Effector CD8-positive, alpha-beta T cell (primary cell): ENCODE data around the gene GPRASP3.
A peak's percentile ranks its signal among the peaks of the same experiment; 100 is the strongest.
"Not testable (repeated sequence)": the region's sequence is repeated elsewhere in the genome, so short reads cannot be mapped to it uniquely, and the experiment has no call there.

Experiments used
- DNase-seq: peaks from one replicate; lab custom pipeline; 2025; lab: John Stamatoyannopoulos, UW
- total RNA-seq, 4 experiments: gene quantifications; one replicate each; lab custom pipeline; 2026; lab: John Stamatoyannopoulos, UW

The GPRASP3 gene
- 0 to 0.09 (median 0) reads per million in 4 experiments for total RNA-seq

- DNase-seq = peak; percentile 45
Measured at GRCh38 chrX:102720237-102721168, at the start of gene GPRASP3. GPRASP3 (plus strand) TSS chrX:102720743; CDS start chrX:102748996, 28,253 bp downstream.

- no peak for DNase-seq
Measured at GRCh38 chrX:102672856-102673255, 47.7 kb upstream of the GPRASP3 start.

DNA sequence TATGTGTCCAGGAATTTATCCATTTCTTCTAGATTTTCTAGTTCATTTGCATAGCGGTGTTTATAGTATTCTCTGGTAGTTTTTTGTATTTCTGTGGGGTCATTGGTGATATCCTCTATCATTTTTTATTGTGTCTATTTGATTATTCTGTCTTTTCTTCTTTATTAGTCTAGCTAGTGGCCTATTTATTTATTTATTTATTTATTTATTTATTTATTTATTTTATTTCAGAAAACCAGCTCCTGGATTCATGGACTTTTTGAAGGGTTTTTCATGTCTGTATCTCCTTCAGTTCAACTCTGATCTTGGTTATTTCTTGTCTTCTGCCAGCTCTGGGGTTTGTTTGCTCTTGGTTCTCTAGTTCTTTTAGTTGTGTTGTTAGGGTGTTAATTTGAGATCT lies 43.1 kb upstream of the GPRASP3 start:
- not testable (repeated sequence) for DNase-seq

GRCh38 chrX:102684772-102685520 lies 35.6 kb upstream of the GPRASP3 start:
- no peak for DNase-seq

GRCh38 chrX:102694749-102695148 lies 25.8 kb upstream of the GPRASP3 start:
- no peak for DNase-seq

DNA sequence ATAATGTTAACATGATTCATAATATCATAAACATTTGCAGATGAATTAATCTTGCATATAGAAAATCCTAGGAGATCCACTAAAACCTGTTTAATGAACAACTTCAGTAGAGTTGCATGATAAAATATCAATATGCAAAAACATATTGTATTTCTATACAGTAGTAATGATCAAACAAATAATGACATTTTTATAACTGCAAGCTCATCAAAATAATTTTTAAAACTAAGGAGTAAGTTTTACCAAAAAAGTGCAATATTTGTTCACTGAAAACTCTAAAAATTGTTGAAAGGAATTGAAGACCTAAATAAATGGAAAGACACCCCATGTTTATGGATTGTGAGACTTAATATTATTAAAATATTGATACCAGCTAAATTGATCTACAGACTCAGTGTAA lies 24.2 kb upstream of the GPRASP3 start:
- no peak for DNase-seq

DNA sequence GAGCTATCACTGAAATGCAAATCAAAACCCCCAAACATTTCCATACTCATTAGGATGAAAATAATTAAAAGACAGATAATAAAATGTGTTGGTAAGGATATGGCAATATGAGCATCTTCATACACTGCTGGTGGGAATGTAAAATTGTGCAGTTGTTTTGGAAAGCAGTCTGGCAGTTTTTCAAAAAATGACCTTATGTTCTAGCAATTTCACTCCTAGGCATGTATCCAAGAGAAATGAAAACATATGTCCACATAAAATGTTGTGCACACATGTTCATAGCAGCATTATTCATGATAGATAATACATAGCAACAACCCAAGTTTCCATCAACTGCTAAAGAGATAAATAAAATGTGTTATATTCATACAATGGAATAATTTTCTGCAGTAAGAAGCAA lies 23.0 kb upstream of the GPRASP3 start:
- DNase-seq = no peak

- no peak for DNase-seq
Measured at GRCh38 chrX:102708900-102709299, 11.6 kb upstream of the GPRASP3 start.

DNA sequence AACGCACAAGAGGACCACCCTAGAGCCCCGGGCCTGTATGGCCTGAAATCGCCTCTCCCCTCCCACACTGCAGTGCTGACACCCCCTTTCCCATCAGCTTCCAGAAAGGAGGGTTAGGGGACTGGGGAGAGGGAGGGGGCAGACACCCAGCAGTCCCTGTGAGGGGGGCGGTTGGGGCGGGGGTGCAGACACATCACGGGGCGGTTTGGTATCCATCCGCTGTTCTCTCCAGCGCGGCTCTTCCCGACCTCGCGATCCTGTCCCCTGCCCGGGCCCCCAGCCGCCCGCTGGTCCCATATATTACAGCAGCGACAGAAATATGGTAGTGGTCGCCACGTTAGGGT lies 8.7 kb upstream of the GPRASP3 start:
- DNase-seq = no peak

DNA sequence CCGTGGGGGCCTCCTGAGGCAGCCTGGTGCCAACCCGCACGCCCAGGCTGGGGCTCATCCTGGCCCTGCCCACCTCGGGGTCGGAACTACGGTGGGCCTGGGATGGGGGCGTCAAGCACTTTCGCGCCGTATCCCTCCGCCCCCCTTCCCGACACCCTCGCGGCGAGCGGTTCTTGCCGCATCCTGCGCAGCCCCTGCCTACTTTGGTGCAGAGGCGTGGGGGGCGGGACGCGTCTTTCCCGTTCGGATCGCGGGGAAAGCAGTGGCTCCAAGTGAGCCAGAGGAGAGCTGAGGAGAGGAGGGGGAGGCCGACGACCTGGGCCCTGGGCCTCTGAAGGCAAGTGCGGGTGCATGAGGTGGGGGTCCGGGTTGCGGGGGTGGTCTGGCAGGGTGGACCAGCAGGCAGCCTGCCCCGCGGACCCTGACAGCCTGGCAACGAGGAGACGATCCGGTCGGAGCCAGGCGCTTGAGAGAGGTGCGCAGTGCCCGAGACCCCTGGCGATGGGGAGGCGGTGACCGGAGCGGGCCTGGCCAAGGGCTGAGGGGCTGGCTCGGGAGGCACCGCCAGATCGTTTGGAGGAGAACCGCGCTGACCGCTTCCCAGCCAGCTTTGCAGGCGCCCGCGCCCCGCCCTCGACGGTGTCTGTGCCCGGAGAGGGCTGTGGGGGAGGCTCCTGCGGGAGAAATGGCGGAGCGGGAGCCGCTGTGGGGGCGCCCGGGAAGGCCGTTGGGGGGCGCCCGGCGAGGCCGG lies 8.2 kb upstream of the GPRASP3 start, which contains the start of gene GPRASP2:
TSS of gene GPRASP2 (plus strand) at position 233 of the 751 bp plus-strand sequence. CDS start 2,422 bp downstream, outside the sequence.
- peak; percentile 17 for DNase-seq

DNA sequence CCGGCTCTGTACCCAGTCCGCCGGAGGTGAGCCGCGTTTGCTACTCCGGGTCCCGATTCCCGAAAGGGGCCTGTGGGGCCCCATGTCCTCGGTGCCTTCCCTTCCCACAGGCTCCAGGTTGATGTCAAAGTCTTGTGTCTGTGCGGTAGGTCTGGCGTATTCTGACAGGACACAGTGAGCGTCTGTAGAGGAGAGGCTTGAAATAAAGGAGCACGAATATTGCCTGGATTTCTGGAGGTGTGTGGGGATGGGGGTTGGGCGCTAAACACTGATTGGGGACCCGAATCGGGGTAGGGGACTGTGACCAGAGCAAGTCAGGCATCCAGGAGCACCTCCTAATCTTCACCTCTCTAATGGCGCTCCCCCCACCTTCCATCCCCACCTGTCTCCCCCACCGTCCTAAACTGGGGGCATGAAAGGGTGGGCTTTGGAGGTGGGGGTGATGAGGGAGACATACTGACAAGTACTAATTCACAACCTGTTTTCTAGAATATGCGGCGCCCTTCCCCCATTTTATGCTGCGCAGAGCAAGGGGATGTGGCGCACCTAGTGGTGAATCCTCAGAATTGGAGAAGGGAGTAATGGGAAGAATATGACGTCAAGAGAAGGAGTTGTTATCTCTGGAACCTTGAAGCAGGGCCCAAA lies 7.4 kb upstream of the GPRASP3 start:
- peak; percentile 0 for DNase-seq

GRCh38 chrX:102714994-102715393 lies 5.5 kb upstream of the GPRASP3 start:
- no peak for DNase-seq

GRCh38 chrX:102715967-102716366 lies 4.6 kb upstream of the GPRASP3 start:
- DNase-seq = no peak

DNA sequence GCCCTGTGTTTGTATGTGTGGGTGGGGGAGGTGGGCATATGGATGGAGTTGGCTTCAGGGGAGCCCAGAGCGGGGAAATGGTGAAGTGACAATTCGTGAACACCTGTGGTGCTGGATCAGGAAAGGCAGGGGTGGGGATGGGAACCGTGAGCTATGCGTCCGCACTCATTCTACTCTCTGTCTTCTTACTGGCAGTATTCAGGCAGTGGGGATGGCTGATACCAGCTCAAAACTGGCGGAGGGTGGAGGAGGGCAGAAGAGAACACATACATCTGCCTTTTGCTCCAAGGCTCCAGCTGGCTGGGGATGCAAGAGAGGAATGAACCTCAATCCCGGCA lies 595 bp downstream of the GPRASP3 start:
- not testable (repeated sequence) for DNase-seq

DNA sequence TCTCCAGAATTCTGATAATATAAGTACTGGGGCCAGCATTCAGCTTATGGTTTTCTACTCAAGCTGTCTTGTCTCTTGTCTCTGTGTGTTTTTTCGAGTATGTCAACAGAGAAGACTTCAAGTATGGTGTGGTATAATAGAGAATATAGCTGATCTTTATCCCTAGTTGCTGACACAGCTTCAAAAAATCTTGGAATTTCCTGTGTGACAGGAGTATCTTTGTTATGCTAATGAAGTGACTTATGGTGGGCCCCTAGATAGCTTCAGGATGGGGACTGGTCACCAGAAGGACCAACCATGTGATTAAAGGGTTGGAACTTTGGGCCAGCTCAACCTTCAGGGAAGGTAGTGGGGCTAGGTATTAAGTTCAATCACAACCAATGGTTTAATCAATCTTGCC lies 2.9 kb downstream of the GPRASP3 start:
- DNase-seq = no peak

DNA sequence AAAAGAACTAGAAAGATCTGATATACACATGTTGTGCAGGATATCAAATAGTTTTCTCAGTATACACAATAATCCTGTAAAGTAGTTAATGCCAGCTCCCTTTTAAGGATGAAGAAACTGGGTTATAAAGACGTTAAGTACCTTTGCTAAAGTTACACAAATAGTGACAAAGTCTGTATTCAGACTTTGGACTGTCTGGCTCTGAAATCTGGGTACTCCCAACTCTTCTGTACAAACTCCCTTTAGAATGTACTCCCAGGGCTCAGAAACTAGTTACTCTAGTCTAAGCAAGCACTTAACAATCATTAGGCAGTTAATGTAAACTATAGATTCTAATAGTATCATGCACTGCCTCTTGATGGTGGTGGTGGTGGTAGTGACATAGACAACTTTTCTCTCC lies 7.2 kb downstream of the GPRASP3 start:
- DNase-seq = no peak

GRCh38 chrX:102728646-102729045 lies 8.1 kb downstream of the GPRASP3 start:
- DNase-seq = no peak

GRCh38 chrX:102739657-102740056 lies 19.1 kb downstream of the GPRASP3 start:
- DNase-seq = no peak

DNA sequence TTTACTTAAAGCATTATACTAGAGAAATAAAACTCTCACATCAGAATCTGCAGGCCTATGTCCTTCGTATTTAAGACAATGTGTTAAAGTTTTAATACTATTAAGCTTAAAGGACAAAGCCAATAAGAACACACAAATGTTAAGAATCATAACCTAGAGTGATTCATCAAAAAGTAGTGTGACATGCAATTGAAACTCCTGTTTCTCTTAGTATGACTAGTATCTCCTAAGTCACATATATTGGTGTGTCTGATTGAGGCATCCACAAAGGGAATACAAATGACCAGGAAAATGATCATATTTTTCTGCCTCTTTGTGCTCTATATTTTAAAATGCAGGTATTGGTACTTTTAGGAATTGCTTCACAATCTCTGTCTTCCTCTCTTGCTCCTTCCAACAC lies 23.8 kb downstream of the GPRASP3 start:
- no peak for DNase-seq

DNA sequence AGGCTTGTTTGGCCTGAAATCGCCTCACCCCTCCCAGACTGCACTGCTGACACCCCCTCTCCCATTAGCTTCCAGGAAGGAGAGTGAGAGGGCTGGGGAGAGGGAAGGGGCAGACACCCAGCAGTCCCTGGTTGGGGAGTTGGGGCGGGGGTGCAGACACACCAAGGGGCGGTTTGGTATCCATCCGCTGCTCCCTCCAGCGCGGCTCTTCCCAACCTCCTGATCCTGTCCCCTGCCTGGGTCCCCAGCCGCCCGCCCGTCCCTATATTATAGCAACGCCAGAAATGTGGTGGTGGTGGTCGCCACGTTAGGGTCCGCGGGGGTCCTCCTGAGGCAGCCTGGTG lies 24.9 kb downstream of the GPRASP3 start:
- no peak for DNase-seq

GRCh38 chrX:102745857-102746584 lies 25.5 kb downstream of the GPRASP3 start:
- peak; percentile 2 for DNase-seq
